Measurements from ENCODE around the gene TALDO1. TPM values are rescaled to one million over a fixed set of nuclear protein-coding genes. Genes with fewer than 3 reads are reported as not detected.

TALDO1 gene
- total RNA-seq, 1 experiment from 2014 or later, result 268 TPM

DNA sequence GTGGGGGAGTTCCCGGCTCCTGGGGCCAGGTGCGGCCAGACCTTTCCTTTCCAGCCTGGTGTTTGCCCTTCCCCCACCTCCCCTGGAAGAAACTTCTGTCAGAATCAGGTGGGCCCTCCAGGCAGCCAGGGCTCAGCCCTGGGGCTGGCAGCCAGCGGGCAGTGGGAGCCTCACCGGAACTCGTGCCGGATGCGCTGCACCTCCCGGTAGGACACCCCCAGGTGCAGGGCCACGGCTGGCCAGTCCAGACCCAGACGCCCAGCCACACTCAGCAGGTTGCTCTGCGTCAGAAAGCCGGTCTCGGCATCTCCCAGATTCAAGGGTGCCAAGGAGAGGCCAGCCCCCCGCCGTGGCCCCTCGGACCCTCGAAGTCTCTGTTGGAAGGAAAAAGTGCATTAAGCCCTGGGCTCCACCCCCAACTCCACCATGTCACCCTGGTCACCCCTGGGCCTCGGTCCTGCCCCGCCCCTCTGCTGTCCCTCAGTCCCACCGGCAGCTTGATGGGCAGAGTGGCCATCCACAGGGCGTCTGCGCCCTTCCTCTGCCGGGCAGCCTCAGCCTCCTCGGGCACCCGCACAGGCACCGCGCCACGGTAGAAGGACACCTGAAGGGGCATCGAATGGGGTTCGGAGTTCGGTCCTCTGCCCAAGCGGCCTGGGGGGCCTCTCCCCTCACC lies 52.5 kb downstream of the TALDO1 start:
- Histone ChIP-seq H3K27ac (ENCODE audit: insufficient read length, low read depth, low read length) (no peak overlapping the region), H2AFZ (ENCODE audit: low read length) (no peak overlapping the region), H4K5ac (ENCODE audit: insufficient read length, low read depth, low read length) (no peak overlapping the region), H3K4ac (ENCODE audit: low read depth, low read length) (no peak overlapping the region), H2BK20ac (ENCODE audit: low read depth, low read length, poor library complexity, severe bottlenecking) (no peak overlapping the region), H3K4me2 (ENCODE audit: insufficient read depth, insufficient read length, low read length) (no peak overlapping the region), H3K56ac (ENCODE audit: insufficient read length, low read depth, low read length) (no peak overlapping the region), H3K27me3 (ENCODE audit: insufficient read depth, low read length) (no peaks in the 10 kb centered on the region), H2BK15ac (ENCODE audit: low read depth, low read length) (no peak overlapping the region), H3K79me2 (ENCODE audit: insufficient read depth, low read length) (no peaks in the 10 kb centered on the region), H3K23me2 (ENCODE audit: insufficient read length, low read depth, low read length, poor library complexity, severe bottlenecking) (peaks cover 11% of the 10 kb centered on the region), H3K79me1 (ENCODE audit: insufficient read depth, low read depth, low read length, poor library complexity, severe bottlenecking) (no peaks in the 10 kb centered on the region), H3K4me1 (ENCODE audit: insufficient read depth, low read length) (no peaks in the 10 kb centered on the region; the same call in 1 of the 2 replicates), H3K9me3 (ENCODE audit: control insufficient read depth, low read depth, low read length) (no peaks in the 10 kb centered on the region), H2AK5ac (ENCODE audit: insufficient read length, low read length) (no peak overlapping the region), H2BK5ac (ENCODE audit: insufficient read length, low read length) (no peak overlapping the region), H4K20me1 (ENCODE audit: control insufficient read depth, insufficient read depth, insufficient read length) (peaks cover 2% of the 10 kb centered on the region), H2BK120ac (ENCODE audit: low read depth, low read length, poor library complexity, severe bottlenecking) (no peak overlapping the region), H3T11ph (ENCODE audit: low read length) (no peak overlapping the region), H3K14ac (ENCODE audit: insufficient read depth, low read length) (no peak overlapping the region), H4K8ac (replicated peaks; ENCODE audit: insufficient read length, low read depth, low read length) (no peak overlapping the region), H3K9ac (ENCODE audit: extremely low read depth, insufficient read length, low read length) (no peak overlapping the region), H2BK12ac (ENCODE audit: insufficient read length, low read depth, low read length) (no peak overlapping the region), H3K18ac (ENCODE audit: insufficient read length, low read depth, low read length) (no peak overlapping the region), H4K91ac (ENCODE audit: insufficient read length, low read depth, low read length) (no peak overlapping the region), H3K23ac (ENCODE audit: insufficient read length, low read depth, low read length) (no peak overlapping the region)
- no peaks in the 10 kb centered on the region for H3K9me3 Mint-ChIP-seq
- TF ChIP-seq CTCF (conservative IDR thresholded peaks at IDR 0.05), result no peak
- H3K4me1 Mint-ChIP-seq, result peaks cover 14 to 27% of the 10 kb centered on the region in 2 experiments
- H3K36me3 Mint-ChIP-seq (ENCODE audit: insufficient read depth in 1 of 3, low read depth in 3 of 3), result peaks cover 0 to 9% (median 8%) of the 10 kb centered on the region in 3 experiments; a peak in 4 of 7 replicates
- DNase-seq, result no peak
- H3K27ac Mint-ChIP-seq, result no peak overlapping the region
- WGBS (ENCODE audit: extremely low coverage, insufficient read length, low lambda C conversion rate), result no CpG with 5 or more reads among the region's 32 CpGs
- no peaks in the 10 kb centered on the region for H3K27me3 Mint-ChIP-seq (ENCODE audit: low read depth)
- no peak overlapping the region; a peak in 1 of 5 replicates for H3K4me3 Mint-ChIP-seq

Measured in H9 (cell line).